Progenitor cell of endocrine pancreas (in vitro differentiated cells): ENCODE results near the gene KDM2A. TPM values are rescaled to one million over a fixed set of nuclear protein-coding genes. Genes with fewer than 3 reads are reported as not detected.

Experiments used
- DNase-seq: peaks from one replicate; pipeline ENCODE4 v3.0.0; 2021; ENCODE audit warnings: low spot score; ENCODE audit not compliant: unreplicated experiment
- H3K27ac Mint-ChIP-seq: 2 replicates; pipeline ENCODE4 v1.8.0; 2021; ENCODE audit warnings: mild to moderate bottlenecking, moderate library complexity, mixed read lengths
- H3K27me3 Mint-ChIP-seq: 2 replicates; pipeline ENCODE4 v1.8.0; 2021; ENCODE audit warnings: mixed read lengths
- H3K36me3 Mint-ChIP-seq: 2 replicates; pipeline ENCODE4 v1.8.0; 2022; ENCODE audit warnings: mixed read lengths; ENCODE audit not compliant: insufficient read depth
- H3K4me1 Mint-ChIP-seq: 2 replicates; pipeline ENCODE4 v1.8.0; 2021; ENCODE audit warnings: low read depth, mixed read lengths
- H3K4me3 Mint-ChIP-seq: 2 replicates; pipeline ENCODE4 v1.8.0; 2021; ENCODE audit warnings: low read depth, mild to moderate bottlenecking, moderate library complexity, mixed read lengths
- H3K9me3 Mint-ChIP-seq: 2 replicates; pipeline ENCODE4 v1.8.0; 2021; ENCODE audit warnings: low read depth, mixed read lengths
- CTCF ChIP-seq: fragments of 200-600 bp; sonication (generic); IDR thresholded peaks from one replicate; pipeline ENCODE4 v1.5.0; 2021; ENCODE audit warnings: antibody characterized with exemption, mild to moderate bottlenecking; ENCODE audit not compliant: unreplicated experiment
- total RNA-seq: library from RNA; stranded (reverse); gene quantifications from 2 replicates; pipeline ENCODE4 v1.2.1, GENCODE V29; 2021

The KDM2A gene
- total RNA-seq, 1 donor from 2014 or later, result 108 TPM

- DNase-seq, result no peak
- peaks cover 11% of the 10 kb centered on the region for H3K36me3 Mint-ChIP-seq
Observed at GRCh38 chr11:67301313-67301921, 182.4 kb downstream of the KDM2A start.

GRCh38 chr11:67301951-67302516 lies 183.0 kb downstream of the KDM2A start:
- Mint-ChIP-seq H3K4me3 (peak overlapping the region; percentile 72), H3K36me3 (peaks cover 5% of the 10 kb centered on the region), H3K9me3 (peaks cover under 1% of the 10 kb centered on the region), H3K27me3 (no peaks in the 10 kb centered on the region), H3K4me1 (peaks cover 10% of the 10 kb centered on the region), H3K27ac (no peak overlapping the region)
- no peak for DNase-seq
- TF ChIP-seq CTCF, result no peak

More at GRCh38 chr11:67301313-67301921, 182.4 kb downstream of the KDM2A start:
- Mint-ChIP-seq H3K27me3 (no peaks in the 10 kb centered on the region), H3K27ac (no peak overlapping the region), H3K4me1 (peaks cover 10% of the 10 kb centered on the region), H3K4me3 (no peak overlapping the region), H3K9me3 (peaks cover 5% of the 10 kb centered on the region)
- TF ChIP-seq CTCF, result no peak

GRCh38 chr11:67302571-67303131 lies 183.6 kb downstream of the KDM2A start:
- H3K27me3 Mint-ChIP-seq, result no peaks in the 10 kb centered on the region
- no peak for TF ChIP-seq CTCF
- H3K27ac Mint-ChIP-seq, result peak overlapping the region; percentile 92
- peak overlapping the region; percentile 72 for H3K4me3 Mint-ChIP-seq
- no peak for DNase-seq
- H3K36me3 Mint-ChIP-seq, result peaks cover 5% of the 10 kb centered on the region
- no peaks in the 10 kb centered on the region for H3K9me3 Mint-ChIP-seq
- peaks cover 10% of the 10 kb centered on the region for H3K4me1 Mint-ChIP-seq

GRCh38 chr11:67303132-67303834 lies 184.2 kb downstream of the KDM2A start, which contains the start of gene SSH3:
Gene SSH3 (plus strand): TSS chr11:67303530. CDS start chr11:67303626, 96 bp downstream.
- DNase-seq, result peak; percentile 45
- Mint-ChIP-seq H3K4me1 (peaks cover 10% of the 10 kb centered on the region), H3K27me3 (no peaks in the 10 kb centered on the region), H3K27ac (peak within 1 kb of the TSS; percentile 92), H3K36me3 (peaks cover 4% of the 10 kb centered on the region), H3K4me3 (peak within 1 kb of the TSS; percentile 72), H3K9me3 (no peaks in the 10 kb centered on the region)
- no peak for TF ChIP-seq CTCF

- no peak overlapping the region for H3K27ac Mint-ChIP-seq
Observed at GRCh38 chr11:67303835-67304411, 184.9 kb downstream of the KDM2A start.

More at GRCh38 chr11:67303835-67304411, 184.9 kb downstream of the KDM2A start:
- Mint-ChIP-seq H3K9me3 (no peaks in the 10 kb centered on the region), H3K27me3 (no peaks in the 10 kb centered on the region), H3K4me1 (peaks cover 10% of the 10 kb centered on the region), H3K4me3 (peak overlapping the region; percentile 67), H3K36me3 (no peaks in the 10 kb centered on the region)
- DNase-seq, result no peak
- no peak for TF ChIP-seq CTCF
